ENCODE data around the gene PHF10.
"Not testable (repeated sequence)": the region's sequence is repeated elsewhere in the genome, so short reads cannot be mapped to it uniquely, and the experiment has no call there.

Gene PHF10

GRCh38 chr6:169724494-169725124, at the start of gene PHF10:
Gene PHF10 (minus strand): TSS chr6:169724500. CDS start chr6:169723931, 569 bp downstream.
- peak; percentile 63 for DNase-seq (ENCODE audit: low read depth)

DNA sequence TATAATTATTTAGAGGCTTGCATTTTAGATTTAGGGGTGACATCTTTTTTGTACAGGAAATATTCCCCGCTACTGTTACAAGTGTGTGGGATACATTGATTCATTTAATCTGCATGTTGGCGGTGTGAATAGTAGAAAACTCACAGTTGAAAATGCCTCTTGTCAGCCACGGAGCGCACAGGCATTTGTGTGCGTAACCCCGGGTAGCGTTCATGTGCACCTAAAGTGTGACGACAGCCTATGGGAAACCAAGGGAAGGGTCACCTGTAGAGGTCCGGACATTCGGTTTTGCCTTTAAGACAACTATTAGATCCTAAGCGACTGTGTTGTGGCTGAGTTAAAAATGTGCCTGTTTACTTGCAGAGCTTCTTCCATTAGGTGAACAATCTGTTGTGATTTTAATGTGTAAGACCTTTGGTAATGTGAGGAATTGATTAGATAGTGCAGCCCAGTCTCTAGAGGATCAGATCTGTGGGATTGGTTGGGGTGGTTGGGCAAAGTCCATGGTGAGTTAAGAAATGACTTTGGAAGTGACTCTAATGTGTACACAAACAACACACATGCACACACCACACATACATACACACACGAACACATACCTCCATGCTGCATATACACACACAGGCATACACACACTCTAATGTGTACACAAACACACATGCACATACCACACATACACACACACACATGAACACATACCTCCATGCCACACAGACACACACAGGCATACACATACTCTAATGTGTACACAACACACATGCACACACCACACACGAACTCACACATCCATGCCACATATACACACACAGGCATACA, 42.8 kb upstream of the PHF10 start:
- no peak for DNase-seq (ENCODE audit: low read depth)

GRCh38 chr6:169766232-169766631, 41.9 kb upstream of the PHF10 start:
- DNase-seq (ENCODE audit: low read depth) = no peak

DNA sequence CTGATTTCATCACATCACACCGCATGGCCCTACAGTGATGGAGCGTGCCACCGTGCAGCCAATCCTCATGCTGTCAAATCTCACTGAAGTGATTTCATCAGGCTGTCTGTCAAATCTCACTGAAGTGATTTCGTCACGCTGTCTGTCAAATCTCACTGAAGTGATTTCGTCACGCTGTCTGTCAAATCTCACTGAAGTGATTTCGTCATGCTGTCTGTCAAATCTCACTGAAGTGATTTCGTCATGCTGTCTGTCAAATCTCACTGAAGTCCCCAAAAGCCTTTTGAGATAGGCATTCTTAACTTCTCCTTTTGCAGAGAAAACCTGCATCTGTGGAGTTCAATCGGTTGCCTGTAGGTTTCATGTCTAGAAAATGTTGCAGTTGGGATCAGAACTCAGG, 41.5 kb upstream of the PHF10 start:
- DNase-seq (ENCODE audit: low read depth) = not testable (repeated sequence)

GRCh38 chr6:169763881-169764280, 39.6 kb upstream of the PHF10 start:
- no peak for DNase-seq (ENCODE audit: low read depth)

DNA sequence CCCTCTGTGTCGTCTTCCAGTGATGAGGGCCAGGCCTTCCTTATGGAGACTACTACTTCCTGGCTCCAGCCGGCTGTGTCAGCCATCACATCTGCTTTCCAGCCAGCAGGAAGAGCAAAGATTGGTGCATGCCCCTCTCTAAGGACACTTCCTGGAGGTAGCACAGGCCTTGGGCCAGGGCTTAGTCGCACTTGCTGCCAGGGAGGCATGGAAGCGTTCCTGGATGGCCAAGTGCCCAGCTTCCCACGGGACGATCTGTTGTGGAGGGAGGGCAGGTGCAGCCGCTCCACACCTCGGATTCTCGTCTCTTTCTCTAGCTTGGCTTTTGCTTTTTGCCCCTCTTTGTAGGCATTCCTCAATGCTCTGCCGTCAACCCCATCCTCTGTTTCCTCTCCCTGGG, 39.0 kb upstream of the PHF10 start:
- no peak for DNase-seq (ENCODE audit: low read depth)

- DNase-seq (ENCODE audit: low read depth) = no peak
These were observed 30.9 kb upstream of the PHF10 start for GRCh38 chr6:169755162-169755561.

DNA sequence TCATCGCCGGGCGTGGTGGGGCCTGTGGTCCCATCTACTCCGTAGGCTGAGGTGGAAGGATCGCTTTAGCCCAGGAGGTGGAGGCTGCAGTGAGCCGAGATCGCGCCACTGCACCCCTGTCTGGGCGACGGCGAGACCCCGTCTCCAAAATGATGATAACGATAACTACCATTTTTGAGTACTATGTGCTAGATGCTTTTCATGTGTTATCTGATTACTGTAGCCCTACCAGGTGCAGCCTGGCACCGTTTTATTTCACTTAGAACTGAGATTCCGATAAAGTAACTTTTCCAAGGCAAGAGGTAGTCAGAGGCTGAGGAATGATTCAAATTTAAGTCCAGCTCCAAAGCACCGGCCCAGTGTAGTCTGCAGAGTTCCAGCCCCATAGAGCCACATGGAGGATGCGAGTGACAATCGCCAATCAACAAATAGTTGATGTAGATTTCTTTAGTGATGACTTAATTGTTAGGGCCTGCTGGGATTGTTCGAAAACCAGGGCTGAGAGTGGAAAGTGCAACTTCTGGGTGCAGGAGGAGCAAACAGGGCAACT, 27.8 kb upstream of the PHF10 start:
- DNase-seq (ENCODE audit: low read depth) = no peak

DNA sequence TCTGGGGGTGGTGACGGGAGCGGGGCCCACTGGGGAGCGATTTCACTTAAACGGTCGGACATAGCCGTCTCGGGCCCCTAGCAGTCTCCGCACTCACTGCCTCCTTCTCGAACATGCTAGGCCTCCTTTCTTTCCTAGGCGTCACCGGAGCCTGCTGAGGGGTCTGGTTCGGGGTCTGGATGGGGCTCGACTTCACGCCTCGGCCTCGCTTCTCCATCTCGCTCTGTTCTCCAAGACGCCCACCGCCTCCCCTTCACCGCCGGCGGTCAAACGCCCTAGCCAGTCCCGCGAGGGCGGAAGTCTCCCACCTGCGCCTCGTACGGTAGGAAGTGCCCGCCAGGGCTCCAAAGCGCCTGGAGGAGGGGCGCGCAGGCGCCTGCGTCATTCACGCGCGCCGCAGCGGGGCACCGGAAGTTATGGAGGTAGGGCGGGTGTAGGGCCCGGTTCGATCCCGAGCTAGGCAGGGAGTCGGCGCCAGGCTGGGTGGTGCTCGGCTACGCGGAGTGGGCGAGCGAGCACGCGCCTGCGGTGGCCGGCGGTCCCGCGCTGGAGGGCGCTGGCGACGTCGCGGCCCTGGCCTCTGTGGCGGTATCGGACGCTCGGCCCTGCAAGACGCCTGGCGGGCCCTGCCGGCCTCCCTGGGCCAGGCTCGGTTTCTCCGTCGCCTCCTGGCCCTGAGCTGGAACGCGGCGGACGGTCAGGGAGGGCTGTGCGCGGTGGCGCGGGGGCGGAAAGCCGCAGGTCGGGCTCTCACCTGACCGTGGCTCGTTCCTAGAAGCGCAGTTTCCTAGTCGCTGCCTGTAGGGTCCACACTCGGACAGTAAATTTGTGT, 27.2 kb upstream of the PHF10 start, which contains the start of the genes DYNLT2 and ERMARD:
Gene DYNLT2 (minus strand): TSS at position 331 of the 832 bp plus-strand sequence. CDS start 114 bp downstream, at position 217.
Gene ERMARD (plus strand): TSS at position 381 of the 832 bp plus-strand sequence. CDS start 36 bp downstream, at position 417.
- peak; percentile 87 for DNase-seq (ENCODE audit: low read depth)

DNA sequence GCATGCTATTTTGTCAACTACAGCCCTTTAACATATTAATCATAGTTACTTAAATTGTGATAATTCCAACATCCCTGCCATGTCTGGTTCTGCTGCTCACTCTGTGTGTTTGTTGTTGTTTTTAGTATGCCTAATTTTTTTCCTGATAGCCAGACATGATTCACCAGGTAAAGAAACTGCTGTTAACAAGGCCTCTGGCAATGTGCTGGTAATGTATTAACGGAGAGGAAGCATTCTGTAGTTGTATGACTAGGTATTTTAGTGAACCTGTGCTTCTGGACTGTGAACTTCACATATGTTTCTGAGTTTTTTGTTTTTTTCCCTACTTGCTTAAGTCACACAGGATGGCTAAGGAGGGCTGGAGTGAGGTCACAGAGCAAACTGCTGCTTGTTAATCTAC, 22.3 kb upstream of the PHF10 start:
- no peak for DNase-seq (ENCODE audit: low read depth)

DNA sequence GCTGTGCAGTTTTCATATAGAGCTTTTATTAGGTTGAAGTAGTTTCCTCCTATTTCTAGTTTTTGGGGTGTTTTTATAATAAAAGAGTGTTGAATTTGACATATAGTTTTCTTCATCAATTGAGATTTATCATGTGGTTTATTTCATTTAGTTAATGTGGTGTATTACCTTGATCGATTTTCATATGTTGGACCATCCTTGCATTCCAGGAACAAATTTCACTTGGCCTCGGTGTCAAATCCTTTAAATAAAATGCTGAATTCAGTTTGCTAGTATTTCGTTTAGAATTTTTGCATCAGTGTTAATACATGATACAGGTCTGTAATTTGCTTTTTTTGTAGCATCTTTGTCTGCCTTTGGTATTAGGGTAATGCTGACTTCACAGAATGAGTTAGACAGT, 21.1 kb upstream of the PHF10 start:
- DNase-seq (ENCODE audit: low read depth) = no peak

DNA sequence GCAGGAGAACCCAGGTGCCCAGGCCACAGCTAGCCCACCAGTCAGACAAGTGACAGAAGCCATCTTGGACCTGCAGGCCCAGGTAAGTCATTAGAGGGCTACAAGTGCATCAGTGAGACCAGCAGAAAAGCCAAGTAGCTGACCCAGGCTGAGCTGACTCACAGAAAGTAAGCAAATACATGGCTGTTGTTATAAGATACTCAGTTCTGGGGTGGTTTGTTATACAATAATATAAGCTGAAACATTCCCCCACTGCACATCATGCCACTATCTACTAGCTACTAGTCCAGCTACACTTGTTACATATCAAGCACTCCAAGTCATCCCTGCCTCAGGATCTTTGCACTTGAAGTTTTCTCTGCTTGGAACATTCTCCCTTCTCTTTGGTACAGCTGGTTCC, 17.0 kb upstream of the PHF10 start:
- DNase-seq (ENCODE audit: low read depth) = no peak

DNA sequence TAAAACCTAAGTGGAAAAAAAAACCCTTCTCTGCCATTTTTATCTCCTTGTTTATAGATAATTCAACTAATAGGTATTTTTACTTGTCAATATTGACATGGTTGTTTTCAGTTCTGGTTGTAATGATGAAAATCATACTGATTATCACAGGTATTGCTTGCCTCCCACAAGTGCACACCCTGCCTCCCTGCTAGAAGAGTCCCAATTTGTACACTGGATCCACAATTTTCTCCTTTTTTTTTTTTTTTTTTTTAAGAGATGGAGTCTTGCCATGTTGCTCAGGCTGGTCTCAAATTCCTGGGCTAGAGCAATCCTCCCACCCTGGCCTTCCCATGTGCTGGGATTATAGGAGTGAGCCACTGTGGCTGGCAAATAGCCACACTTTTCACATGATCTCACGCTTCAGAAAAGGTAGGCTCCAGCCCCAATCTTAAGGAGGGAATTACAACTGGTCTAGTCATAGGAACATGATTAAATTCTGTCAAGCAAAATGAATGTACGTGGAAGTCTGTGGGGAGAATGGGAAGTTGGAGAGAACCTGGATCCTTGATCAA, 14.8 kb upstream of the PHF10 start:
- DNase-seq (ENCODE audit: low read depth) = no peak

- DNase-seq (ENCODE audit: low read depth) = no peak
These were observed 14.1 kb upstream of the PHF10 start for GRCh38 chr6:169738204-169738975.

DNA sequence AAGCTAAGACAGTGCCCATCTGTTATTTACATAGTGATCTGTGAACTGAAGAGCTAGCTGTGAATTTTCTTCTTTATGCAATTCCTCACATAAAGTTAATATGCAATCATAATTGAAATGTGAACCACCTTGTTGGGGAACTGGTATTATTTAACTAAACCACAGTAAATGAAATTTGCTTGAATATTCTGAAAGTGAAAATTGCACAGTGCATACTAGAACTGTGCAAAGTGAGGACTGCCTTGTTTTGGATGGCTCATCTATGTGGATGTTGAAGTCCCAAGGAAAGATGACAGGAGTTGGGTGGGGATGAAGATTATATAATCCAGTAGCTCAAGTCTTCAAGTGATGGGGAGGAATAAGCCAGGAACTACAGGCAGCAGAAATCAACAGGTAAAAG, 5.7 kb upstream of the PHF10 start:
- no peak for DNase-seq (ENCODE audit: low read depth)

DNA sequence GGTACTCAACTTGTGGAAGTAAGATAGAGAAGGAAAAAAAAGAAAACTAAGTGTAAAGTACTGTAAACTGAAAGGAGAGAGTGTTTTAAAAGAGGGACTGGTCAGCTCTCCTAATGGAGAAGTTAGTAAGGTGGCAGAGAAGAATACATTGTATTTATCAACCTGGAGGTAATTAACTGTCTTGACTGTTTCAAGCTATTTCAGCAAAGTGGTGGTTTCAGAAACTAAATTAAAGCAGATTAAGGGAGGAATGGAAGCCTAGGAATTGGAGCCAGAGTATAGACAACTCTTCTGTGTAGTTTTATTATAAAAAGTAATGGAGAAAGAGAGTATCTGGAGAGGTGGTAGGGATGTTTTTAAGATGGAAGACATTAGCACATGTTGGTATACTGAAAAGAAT, 2.7 kb upstream of the PHF10 start:
- no peak for DNase-seq (ENCODE audit: low read depth)

- DNase-seq (ENCODE audit: low read depth) = no peak
These were observed 1.7 kb upstream of the PHF10 start for GRCh38 chr6:169726049-169726400.

GRCh38 chr6:169725125-169726048, 1.1 kb upstream of the PHF10 start:
- no peak for DNase-seq (ENCODE audit: low read depth)

- peak; percentile 34 for DNase-seq (ENCODE audit: low read depth)
These were observed 258 bp downstream of the PHF10 start for GRCh38 chr6:169723991-169724493.
